ENCODE results near the gene NACA2.
"Not testable (repeated sequence)": the region's sequence is repeated elsewhere in the genome, so short reads cannot be mapped to it uniquely, and the experiment has no call there.

Gene NACA2

GRCh38 chr17:61591930-61592329, 911 bp upstream of the NACA2 start:
- no peak for TF ChIP-seq CTCF (IDR thresholded peaks at IDR 0.05)

GRCh38 chr17:61589990-61590389, 1.0 kb downstream of the NACA2 start:
- H3K9me3 ChIP-seq (ENCODE audit: control insufficient read depth, low read length): no peaks in the 10 kb centered on the region
- H3K9ac ChIP-seq: no peak overlapping the region
- no peak for TF ChIP-seq CTCF (IDR thresholded peaks at IDR 0.05)
- no peaks in the 10 kb centered on the region for H3K27me3 ChIP-seq (ENCODE audit: control insufficient read depth, insufficient read depth, low read length)
- no peak overlapping the region for H2AFZ ChIP-seq
- H3K79me2 ChIP-seq: no peaks in the 10 kb centered on the region
- no peaks in the 10 kb centered on the region for H3K4me1 ChIP-seq
- H3K4me2 ChIP-seq (ENCODE audit: low read length): no peak overlapping the region
- H3K36me3 ChIP-seq (ENCODE audit: control insufficient read depth, insufficient read depth, low read length): no peaks in the 10 kb centered on the region
- H3K27ac ChIP-seq: no peak overlapping the region
- no peak overlapping the region for H3K4me3 ChIP-seq (ENCODE audit: low read depth, low read length)

More at GRCh38 chr17:61591930-61592329, 911 bp upstream of the NACA2 start:
- Histone ChIP-seq H3K36me3 (ENCODE audit: control insufficient read depth, insufficient read depth, low read length) (no peaks in the 10 kb centered on the region), H3K4me2 (ENCODE audit: low read length) (no peak overlapping the region), H3K9me3 (ENCODE audit: control insufficient read depth, low read length) (no peaks in the 10 kb centered on the region), H2AFZ (no peak overlapping the region), H3K4me1 (no peaks in the 10 kb centered on the region), H3K79me2 (no peaks in the 10 kb centered on the region), H3K27ac (no peak overlapping the region), H3K27me3 (ENCODE audit: control insufficient read depth, insufficient read depth, low read length) (no peaks in the 10 kb centered on the region), H3K9ac (no peak overlapping the region), H3K4me3 (ENCODE audit: low read depth, low read length) (no peak overlapping the region)

GRCh38 chr17:61587807-61588660, 3.0 kb downstream of the NACA2 start:
- no peak overlapping the region for H2AFZ ChIP-seq
- H3K9ac ChIP-seq: no peak overlapping the region

GRCh38 chr17:61587242-61587641, 3.8 kb downstream of the NACA2 start:
- no peak overlapping the region for H3K4me2 ChIP-seq (ENCODE audit: low read length)
- no peaks in the 10 kb centered on the region for H3K9me3 ChIP-seq (ENCODE audit: control insufficient read depth, low read length)
- no peak overlapping the region for H3K27ac ChIP-seq
- no peak for TF ChIP-seq CTCF (IDR thresholded peaks at IDR 0.05)
- H2AFZ ChIP-seq: no peak overlapping the region
- no peaks in the 10 kb centered on the region for H3K4me1 ChIP-seq
- no peak overlapping the region for H3K4me3 ChIP-seq (ENCODE audit: low read depth, low read length)
- no peaks in the 10 kb centered on the region for H3K27me3 ChIP-seq (ENCODE audit: control insufficient read depth, insufficient read depth, low read length)
- H3K36me3 ChIP-seq (ENCODE audit: control insufficient read depth, insufficient read depth, low read length): no peaks in the 10 kb centered on the region
- no peaks in the 10 kb centered on the region for H3K79me2 ChIP-seq
- no peak overlapping the region for H3K9ac ChIP-seq

More at GRCh38 chr17:61587807-61588660, 3.0 kb downstream of the NACA2 start:
- H3K4me2 ChIP-seq (ENCODE audit: low read length): no peak overlapping the region
- H3K4me3 ChIP-seq (ENCODE audit: low read depth, low read length): no peak overlapping the region
- H3K27me3 ChIP-seq (ENCODE audit: control insufficient read depth, insufficient read depth, low read length): no peaks in the 10 kb centered on the region
- H3K79me2 ChIP-seq: no peaks in the 10 kb centered on the region
- no peak for TF ChIP-seq CTCF (IDR thresholded peaks at IDR 0.05)
- H3K4me1 ChIP-seq: no peaks in the 10 kb centered on the region
- H3K36me3 ChIP-seq (ENCODE audit: control insufficient read depth, insufficient read depth, low read length): no peaks in the 10 kb centered on the region
- no peak overlapping the region for H3K27ac ChIP-seq
- H3K9me3 ChIP-seq (ENCODE audit: control insufficient read depth, low read length): no peaks in the 10 kb centered on the region

GRCh38 chr17:61586622-61587021, 4.4 kb downstream of the NACA2 start:
- H3K36me3 ChIP-seq (ENCODE audit: control insufficient read depth, insufficient read depth, low read length); H3K27me3 ChIP-seq (ENCODE audit: control insufficient read depth, insufficient read depth, low read length); H3K9ac ChIP-seq; H3K4me3 ChIP-seq (ENCODE audit: low read depth, low read length); H2AFZ ChIP-seq; H3K4me1 ChIP-seq; H3K4me2 ChIP-seq (ENCODE audit: low read length); H3K27ac ChIP-seq; H3K9me3 ChIP-seq (ENCODE audit: control insufficient read depth, low read length); H3K79me2 ChIP-seq: not testable (repeated sequence)

Measured in parathyroid adenoma (tissue), 2 donors.